Inferior parietal cortex (tissue), 1 donor: ENCODE measurements around the gene BCL2.
A peak's percentile ranks its signal among the peaks of the same experiment; 100 is the strongest.

Experiments
- DNase-seq: peaks from one replicate; pipeline ENCODE4 v3.0.0-alpha.2; 2016; ENCODE audit errors: extremely low spot score

BCL2 gene

DNA sequence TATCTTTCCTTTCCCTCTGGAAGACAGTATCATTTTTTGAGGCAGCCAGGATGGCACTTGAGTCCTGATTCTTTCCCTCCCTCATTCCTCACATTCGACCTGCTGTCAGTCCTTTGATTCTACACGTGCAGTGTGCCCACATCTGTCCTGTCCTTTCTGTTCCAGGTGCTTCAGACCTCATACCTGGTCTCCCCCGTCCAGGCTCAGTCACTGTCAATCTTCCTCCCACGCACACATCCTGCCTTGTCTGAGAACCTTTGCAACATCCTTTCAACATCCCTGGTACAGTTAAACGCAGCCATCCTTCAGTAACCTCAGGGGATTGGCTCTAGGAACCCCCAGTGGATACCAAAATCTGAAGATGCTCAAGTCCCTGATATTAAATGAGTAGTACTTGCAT is 10.1 kb downstream of the BCL2 start:
- no peak for DNase-seq

DNA sequence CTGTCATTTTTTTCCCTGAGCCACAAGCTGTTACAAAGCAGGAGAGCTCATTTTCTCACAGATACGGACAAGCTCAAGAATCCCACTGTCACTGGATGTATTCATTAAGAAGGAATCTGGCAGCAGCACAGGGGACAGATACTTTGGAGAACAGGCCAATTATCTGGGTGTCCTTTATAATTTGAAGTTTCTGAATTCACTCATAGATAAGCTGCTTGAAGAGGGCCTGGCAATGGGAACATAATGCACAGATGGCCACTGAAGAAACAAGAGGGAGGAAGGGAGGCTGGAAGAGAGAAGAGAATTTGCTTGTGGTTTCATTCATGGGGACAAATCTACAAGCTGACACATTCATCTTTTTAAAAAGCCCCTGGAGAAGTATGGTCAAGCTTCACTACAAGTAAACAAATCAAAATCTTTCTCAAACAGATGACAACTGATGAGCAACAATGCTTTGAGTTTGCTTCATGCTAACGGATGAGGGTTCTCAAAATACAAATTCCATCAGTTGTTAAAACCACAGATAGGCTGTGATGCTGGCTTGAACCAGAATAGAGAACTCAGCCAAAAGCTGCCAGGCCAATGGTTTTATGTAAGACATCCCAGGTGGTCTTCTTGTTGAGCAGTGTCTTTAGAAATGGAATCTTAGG is 11.9 kb downstream of the BCL2 start:
- no peak for DNase-seq

DNA sequence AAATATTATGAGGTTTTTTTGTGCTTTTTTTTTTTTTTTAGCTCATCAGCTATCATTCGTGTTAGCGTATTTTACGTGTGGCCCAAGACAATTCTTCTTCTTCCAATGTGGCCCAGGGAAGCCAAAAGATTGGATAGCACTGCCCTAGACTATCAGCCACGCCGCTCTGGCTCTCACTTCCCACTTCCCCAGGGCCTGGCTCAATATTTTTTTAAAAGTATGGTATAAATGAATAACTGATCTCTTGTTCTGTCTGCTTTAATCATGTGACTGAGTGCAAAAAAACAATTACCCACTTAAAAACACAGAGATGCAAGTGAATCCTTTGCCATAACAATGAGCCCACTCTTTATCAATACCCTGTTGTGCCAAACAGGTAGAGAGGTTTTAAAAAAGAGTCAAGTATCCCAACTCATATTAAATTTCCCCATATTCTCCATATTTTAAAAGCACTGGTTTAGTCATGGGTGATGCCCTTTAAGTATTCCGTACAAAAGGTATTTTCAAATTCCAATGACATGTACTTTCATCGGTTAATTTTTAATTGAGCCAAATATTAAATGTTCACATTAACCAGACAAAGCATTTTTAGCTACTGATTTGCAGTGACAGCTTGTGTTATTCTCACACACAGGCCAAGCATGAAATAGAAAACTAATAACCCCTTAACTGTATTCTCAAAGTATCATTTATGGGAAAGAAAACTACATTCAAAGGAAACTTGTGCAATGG is 12.6 kb downstream of the BCL2 start:
- no peak for DNase-seq

DNA sequence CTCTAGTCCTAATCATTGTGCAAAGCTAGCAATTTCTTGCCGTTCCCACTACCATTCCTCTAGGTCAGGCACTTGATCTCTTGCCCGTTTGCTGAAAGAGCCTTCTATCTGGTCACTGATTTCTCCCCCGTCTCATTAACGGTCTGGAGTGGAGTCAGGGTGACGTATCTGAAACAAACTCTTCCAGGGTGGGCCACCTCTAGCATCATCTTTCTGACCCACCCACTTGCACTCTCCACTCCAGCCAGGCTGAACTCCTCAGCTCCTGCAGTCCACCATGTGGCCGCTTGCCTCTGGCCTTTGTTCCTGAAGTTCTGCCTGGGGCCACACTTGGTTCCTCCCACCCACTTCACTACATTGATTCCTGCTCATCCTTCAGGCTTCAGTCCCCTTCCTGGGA is 13.3 kb downstream of the BCL2 start:
- no peak for DNase-seq

DNA sequence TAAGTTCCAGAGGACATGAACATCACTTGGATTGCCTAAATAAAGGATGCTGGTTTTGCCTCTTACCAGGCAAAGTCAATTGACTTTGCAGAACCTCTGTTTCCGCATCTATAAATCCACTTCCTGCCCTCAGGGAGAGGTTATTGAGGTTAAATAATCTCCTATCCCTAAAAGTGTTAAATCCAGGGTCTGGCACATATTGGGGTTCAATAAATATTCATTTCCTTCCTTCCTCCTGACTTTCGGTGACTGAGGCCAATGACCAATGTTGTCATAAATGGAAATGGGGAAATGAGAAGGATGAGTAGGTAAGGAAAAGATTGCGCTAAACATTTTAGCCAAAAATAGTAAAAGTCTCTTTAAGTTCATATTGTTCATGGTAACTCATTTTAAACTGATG is 16.0 kb downstream of the BCL2 start:
- DNase-seq: no peak

DNA sequence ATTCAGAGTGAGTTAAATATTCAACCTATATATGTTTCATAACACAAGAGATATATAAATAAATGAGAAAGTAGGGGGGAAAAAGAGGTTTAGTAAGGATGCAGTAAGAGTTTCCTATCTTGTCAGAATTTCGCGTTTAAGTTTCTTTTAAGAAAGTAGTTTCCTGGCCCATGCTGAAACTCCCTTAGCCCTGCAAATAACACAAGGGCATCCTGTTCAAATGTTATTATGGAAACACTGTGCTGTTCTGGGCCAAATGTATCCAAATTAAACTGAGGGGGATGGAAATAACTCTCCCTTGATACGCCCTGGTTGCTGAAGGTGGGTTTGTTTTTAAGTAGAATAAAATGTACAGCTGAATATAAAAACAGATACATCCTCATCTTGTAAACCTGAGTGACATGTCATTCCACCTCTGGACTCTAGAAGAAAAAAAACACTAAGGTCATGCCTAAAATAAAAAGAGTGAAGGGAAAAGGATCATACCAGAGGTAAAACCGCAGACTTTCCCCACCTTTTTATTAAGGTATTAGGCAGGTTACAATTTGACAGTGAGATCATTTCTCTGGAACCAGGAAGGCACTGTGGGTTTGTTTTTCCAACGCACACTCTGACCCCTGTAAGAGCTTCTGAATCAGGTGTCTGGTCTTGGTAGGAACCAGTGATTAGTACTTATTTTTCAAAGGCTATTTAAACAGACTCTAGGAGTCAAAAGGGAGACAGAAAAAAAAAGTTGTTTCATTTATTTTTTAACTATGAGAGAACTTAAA is 16.7 kb downstream of the BCL2 start:
- no peak for DNase-seq

DNA sequence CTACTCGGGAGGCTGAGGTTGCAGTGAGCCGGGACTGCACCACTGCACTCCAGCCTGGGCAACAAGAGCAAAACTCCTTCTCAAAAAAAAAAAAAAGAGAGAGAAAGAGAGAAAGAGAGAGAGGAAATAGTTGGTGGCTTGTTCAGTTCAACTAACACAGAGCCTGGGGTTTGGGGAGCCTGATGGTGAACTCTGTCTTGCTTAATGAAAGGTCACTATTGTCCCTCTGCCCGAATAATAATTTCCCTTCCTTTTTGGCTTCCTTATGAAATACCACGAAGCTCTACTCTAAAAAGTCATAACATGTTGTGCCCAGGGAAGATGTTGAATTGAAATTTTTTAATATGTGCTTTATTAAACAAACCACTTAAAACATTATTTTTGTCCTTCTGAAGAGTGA is 17.3 kb downstream of the BCL2 start:
- no peak for DNase-seq

DNA sequence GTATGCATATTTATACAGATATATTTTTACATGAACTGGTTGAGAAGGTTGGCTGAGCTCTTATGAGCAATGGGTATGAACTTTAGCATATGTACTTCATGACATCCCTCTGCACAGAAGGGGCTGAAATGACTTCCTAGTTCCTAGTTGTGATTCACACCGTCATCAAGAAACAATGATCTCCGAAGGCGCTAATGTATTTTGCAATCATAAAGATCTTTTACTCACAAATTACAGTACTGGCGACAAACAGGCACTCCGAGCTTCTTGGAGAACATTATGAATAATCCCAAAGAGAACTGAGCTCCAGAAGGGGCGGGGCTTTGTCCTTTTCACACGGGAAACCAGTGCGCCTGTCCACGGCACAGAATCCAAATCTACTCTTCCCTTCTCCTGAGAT is 18.1 kb downstream of the BCL2 start:
- DNase-seq: no peak

DNA sequence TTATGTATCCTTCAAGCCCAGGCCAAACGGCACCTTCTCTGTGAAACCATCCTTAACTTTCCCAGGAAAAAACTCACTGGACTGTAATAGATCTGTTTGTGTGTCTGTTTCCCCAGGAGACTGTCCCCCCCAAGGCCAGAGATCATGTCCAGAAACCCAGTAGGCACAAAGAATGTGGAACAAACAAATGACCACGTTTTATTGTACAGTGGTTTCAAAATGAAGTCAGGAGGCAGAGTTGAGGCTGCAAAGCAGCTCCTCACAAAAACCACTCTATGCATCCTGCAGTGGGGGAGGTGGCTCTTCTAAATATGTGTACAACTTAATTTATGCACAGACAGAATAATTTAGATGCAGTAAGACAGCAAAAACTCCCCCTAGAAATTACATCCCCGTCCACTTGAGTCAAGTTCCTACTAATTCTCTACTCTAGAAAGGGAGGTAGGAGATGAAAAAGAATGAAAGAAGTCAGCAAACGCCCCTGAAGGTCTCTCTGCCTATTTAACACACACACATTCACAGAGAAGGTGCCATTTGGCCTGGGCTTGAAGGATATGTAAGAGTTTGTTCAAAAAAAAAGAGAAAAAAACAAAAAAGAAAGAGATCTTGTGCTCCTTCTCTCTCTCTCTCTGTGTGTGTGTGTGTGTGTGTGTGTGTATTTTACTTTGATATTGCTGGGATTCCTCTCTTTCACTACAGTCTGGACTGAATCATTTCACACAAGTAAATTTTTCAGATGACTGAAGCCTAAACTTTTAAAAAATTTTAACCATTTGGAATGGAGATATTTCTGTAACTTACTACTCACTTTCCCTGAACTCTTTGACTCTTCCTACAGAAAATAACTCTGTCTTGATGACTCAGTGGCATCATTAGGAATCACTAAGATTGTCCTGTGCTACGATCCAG is 19.5 kb downstream of the BCL2 start:
- no peak for DNase-seq

DNA sequence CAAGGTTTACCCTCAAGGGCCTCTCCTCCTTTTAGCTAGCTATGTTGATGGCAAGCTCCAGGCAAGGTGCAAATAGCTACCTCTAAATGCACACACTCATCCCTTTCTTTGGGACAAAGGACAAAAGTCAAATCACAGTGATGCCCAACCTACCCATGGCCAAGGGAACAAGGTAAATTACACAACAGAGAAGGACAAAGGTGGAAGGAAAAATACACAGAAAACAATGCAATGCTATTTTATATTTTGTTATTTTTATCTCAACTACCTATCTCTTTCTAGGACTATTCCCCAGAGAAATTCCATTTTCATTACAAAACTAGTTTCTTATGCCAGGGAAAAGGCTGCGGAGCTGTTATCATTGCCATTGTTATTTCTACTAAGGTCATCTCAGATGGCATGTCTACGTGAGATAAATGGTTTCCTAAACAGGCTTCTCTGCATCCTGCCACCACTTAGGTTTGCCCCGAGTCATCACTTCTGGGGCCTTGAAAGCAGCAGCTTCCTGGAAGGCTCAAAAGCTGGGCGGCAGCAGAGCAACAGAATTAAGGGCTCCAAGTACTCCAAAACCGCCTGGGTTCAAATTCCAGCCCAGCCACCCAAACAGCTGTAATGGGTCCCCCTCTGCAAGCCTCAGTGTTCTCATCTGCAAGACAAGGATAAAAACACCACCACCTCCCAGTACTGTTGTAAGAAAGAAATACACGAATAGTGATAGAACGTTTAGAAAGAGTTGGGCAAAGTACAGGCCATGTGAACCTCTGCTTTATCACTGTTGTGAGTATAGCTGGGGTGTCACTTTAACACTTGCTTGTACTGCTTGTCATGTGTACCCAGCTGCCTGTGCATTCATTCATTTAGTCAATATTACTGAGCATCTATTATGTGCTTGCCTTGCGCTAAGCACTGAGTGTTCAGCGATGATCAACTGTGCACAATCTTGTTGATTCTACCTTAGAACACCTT is 20.9 kb downstream of the BCL2 start:
- DNase-seq: no peak

DNA sequence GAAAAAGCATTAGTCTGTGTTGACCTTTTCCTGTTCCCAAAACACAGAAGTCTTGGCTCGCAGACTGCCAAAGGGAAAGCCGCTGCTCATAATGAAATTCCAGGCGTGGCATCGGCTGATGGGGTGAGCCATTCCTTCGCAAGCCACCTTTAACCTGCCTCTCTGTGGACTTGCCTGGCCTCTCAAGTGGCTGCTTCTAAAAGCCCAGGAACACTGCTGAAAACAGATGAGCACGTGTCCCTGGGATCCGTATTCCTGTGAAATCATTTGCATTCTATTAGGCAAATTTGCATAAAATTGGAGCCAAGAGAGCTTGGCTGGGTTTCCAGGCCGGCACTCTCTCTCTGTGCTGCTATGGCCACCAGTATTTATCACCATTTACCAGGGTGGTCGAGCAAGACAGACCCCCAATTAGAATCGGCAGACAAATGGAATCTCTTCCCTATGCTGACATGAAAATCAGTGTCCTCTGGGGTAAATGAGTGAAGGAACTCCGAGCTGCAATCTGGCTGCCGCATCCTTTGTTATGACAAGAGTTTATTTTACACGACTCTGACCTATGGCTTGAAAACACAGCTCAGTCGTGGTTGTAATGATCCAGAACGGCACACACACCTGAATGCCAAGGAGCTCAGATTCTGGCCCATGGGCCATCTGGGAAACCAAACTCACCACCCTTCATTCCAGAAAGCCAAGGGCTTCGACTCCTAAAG is 21.7 kb downstream of the BCL2 start:
- DNase-seq: no peak

DNA sequence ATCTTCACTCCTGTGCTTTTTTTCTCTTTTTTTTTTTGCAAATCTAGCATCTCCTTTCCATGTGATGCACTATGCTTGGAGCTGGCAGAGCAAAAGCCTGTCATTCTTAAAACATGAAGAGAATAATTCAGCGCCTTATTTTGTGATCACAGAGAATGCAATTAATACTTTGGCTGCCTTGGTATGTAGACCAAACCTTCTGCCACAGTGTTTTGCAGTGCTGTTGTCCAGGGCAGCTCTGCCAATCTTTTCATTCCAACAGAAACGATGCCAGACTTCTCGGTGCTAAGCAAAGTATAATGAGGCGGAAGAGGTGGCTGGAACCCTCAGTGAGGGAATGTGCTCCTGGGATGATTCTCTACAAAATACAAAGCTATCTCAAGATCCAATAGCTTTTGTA is 25.6 kb downstream of the BCL2 start:
- peak; percentile 66 for DNase-seq

DNA sequence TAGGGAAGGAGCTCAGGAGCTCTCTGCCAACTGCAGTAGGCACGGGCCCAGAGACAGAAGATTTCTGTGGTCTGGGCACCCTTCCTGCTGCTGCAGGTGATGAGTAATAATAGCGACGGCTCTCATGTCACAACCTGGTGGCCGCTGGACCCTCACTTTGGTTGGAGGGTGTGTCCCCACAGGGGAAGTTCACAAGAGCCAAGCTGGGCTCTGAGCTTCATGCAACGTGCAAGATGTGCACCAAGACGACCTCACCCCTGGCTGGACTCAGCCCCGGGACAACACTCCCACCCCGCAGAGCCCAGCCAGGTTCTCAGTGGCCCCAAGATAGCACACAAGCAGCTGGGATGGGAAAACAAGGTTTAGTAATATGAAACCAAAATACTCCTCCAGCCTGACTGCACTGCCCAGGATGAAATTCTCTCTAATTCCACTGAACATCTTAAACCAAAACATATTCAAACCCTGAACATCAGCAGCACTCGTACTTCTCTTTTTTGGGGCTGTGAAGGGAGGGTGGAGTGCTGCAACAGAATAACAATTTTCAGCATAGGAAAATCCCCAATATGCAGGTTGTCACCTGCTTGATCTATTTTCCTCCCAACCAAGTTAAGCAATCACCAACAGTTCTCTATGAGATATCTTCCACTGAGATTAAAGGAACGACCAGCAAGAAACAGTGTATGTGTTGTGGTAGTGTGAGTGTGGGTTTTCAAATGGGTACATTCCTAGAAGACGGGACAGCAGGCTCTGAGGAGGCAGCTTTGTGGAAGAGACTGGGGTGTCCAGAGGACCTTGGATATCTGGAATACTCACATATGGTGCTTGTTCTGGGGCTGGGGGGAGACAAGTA is 26.5 kb downstream of the BCL2 start:
- DNase-seq: no peak

DNA sequence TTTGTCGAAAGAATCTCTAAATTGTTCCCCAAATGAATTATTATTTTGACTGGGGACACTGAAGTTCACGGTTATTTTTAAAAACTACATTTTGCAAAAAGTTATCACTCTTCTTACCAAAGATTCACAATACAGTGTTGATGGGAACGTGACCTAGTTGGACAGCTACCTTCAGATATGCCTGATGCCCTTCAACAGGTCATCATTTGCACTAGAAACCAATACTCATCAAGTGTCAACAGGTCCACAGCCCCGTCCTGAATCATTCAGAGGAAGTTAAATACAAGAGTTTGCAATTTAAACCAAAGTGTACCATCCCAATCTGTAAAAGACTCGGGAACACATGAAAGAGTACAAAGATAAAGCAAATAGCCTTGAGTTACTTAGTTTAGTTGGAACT is 28.3 kb downstream of the BCL2 start:
- DNase-seq: no peak

DNA sequence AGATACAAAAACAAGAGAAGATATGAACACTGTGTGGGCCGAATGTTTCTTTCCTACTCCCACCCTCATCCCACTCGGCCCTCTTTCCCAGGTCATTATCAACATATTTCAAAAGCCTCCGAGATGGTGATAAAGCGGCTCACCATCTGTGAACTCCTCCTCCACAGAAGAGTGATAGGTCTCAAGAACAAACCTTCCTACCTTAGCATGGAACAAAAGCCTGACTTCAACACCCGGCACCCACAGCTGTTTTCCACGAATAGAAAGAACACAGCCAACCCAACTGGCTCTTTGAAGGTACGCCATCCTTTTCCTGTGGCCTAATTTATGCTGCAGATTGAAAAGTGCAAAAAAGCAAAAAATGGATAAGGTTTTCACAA is 28.8 kb downstream of the BCL2 start:
- DNase-seq: no peak

DNA sequence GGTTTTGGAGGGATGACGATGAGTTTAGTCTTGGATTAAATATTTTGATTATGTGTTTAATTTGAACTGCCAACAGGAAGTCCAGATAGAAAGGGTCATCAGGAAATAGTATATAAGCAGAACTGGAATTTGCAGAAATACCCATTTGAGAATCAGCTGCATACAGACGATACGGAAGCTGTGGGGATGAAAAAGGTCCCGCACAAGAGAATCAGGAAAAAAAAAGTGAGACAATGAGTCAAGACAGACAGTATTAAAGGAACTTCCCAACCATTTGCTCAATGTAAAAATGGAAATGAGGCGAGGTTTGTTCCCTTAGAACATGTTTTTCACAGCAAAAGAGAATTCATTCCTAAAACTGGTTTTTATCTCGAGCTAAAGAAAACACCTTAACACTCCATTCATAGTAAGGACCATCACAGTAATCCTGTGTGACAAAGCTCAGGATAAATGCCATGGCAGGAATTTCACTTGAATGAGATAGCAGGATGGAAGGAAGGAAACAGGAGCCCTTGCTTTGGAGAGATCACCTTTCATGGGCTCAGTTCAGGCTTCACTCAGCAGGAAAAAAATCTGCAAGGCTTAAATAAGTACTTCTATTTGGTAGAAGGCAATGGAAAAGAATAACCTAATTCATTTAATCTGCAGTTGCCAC is 29.3 kb downstream of the BCL2 start:
- DNase-seq: no peak

DNA sequence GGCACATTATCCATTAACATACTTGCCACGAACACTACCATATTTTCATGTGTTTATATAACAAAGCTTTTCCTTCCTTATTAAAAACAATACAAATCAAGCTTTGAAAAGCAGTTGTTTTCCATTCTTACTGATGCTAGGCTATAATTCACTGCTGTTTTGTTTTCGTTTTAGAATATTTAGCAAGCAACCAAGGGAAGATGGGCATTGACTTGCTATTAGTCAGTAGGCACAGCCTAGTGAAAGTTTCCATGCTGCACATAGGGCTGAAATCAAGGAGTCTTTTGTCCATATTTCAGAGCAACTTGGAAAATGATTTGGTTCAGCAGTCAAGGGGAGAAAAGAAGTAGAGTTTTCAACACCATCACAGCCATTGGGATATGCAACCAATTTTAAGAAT is 31.3 kb downstream of the BCL2 start:
- DNase-seq: no peak

DNA sequence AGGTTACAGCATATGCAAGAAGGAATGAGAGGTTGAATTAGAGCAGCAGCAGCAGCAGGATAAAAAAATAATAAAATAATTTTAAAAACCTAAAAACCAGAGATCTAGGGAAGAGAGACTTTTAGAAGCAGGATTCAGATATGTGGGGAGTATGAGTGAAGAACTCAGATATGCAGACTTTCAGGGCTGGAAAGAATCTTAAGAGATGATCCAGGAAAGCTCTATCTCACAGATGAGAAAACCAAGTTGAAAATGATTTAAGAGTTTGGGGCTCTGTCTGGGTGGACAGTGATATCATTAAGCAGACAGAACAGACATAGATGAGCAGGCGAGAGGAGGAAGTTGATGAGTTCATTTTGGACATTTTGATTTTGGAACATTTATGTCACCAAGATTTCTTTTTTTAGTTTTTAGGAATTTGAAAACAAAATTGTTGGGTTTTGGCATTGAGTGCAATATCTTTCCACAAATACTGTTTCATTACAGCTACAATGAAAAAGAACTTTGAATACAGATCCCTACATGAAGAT is 31.8 kb downstream of the BCL2 start:
- DNase-seq: no peak
